H9 (cell line): Measurements from ENCODE around the gene TOP1. TPM values are rescaled to one million over a fixed set of nuclear protein-coding genes. Genes with fewer than 3 reads are reported as not detected.

ENCODE experiments used
- DNase-seq: peaks from one replicate; pipeline ENCODE4 v3.0.0-alpha.2; 2017
- H2AFZ ChIP-seq: one replicate; pipeline ENCODE4 v1.6.1; 2013; ENCODE audit warnings: mild to moderate bottlenecking, low read length, control low read depth, moderate library complexity
- H2AK5ac ChIP-seq: 2 replicates; pipeline ENCODE4 v1.6.1; 2013; ENCODE audit warnings: low read length, control low read depth, mixed read lengths; ENCODE audit not compliant: insufficient read length
- H2BK120ac ChIP-seq: one replicate; pipeline ENCODE4 v1.6.1; 2013; ENCODE audit warnings: low read depth, mild to moderate bottlenecking, low read length, control low read depth, inconsistent platforms; ENCODE audit not compliant: poor library complexity, severe bottlenecking
- H2BK12ac ChIP-seq: 2 replicates; pipeline ENCODE4 v1.6.1; 2013; ENCODE audit warnings: low read length, control low read depth, mixed read lengths, low read depth; ENCODE audit not compliant: insufficient read length
- H2BK15ac ChIP-seq: 2 replicates; pipeline ENCODE4 v1.6.1; 2013; ENCODE audit warnings: low read depth, low read length, control low read depth
- H2BK20ac ChIP-seq: one replicate; pipeline ENCODE4 v1.6.1; 2013; ENCODE audit warnings: low read depth, mild to moderate bottlenecking, low read length, control low read depth, inconsistent platforms; ENCODE audit not compliant: poor library complexity, severe bottlenecking
- H2BK5ac ChIP-seq: 2 replicates; pipeline ENCODE4 v1.6.1; 2013; ENCODE audit warnings: low read length, control low read depth, mixed read lengths; ENCODE audit not compliant: insufficient read length
- H3K14ac ChIP-seq: 2 replicates; pipeline ENCODE4 v1.6.1; 2013; ENCODE audit warnings: low read length, control low read depth; ENCODE audit not compliant: insufficient read depth
- H3K18ac ChIP-seq: 2 replicates; pipeline ENCODE4 v1.6.1; 2013; ENCODE audit warnings: low read depth, mild to moderate bottlenecking, mixed read lengths, low read length, control low read depth; ENCODE audit not compliant: insufficient read length
- H3K23ac ChIP-seq: 2 replicates; pipeline ENCODE4 v1.6.1; 2013; ENCODE audit warnings: low read length, control low read depth, mixed read lengths, low read depth; ENCODE audit not compliant: insufficient read length
- H3K23me2 ChIP-seq: 2 replicates; pipeline ENCODE4 v1.6.1; 2013; ENCODE audit warnings: low read depth, mild to moderate bottlenecking, mixed read lengths, low read length, control low read depth; ENCODE audit not compliant: insufficient read length, poor library complexity, severe bottlenecking
- H3K27ac ChIP-seq: 2 replicates; pipeline ENCODE4 v1.5.1; 2013; ENCODE audit warnings: low read length, control low read depth, mixed read lengths, low read depth; ENCODE audit not compliant: insufficient read length
- H3K27me3 ChIP-seq: 2 replicates; pipeline ENCODE4 v1.6.1; 2013; ENCODE audit warnings: low read length, control low read depth, inconsistent platforms; ENCODE audit not compliant: insufficient read depth
- H3K4ac ChIP-seq: 2 replicates; pipeline ENCODE4 v1.6.1; 2013; ENCODE audit warnings: low read depth, mild to moderate bottlenecking, control low read depth, inconsistent platforms, low read length, moderate library complexity
- H3K4me1 ChIP-seq: 2 replicates; pipeline ENCODE4 v1.6.1; 2013; ENCODE audit warnings: low read length, control low read depth, inconsistent platforms; ENCODE audit not compliant: insufficient read depth
- H3K4me2 ChIP-seq: 2 replicates; pipeline ENCODE4 v1.6.1; 2013; ENCODE audit warnings: low read length, control low read depth, mixed read lengths; ENCODE audit not compliant: insufficient read length, insufficient read depth
- H3K56ac ChIP-seq: 2 replicates; pipeline ENCODE4 v1.6.1; 2013; ENCODE audit warnings: low read depth, mild to moderate bottlenecking, mixed read lengths, low read length, control low read depth; ENCODE audit not compliant: insufficient read length
- H3K79me1 ChIP-seq: 2 replicates; pipeline ENCODE4 v1.6.1; 2013; ENCODE audit warnings: low read depth, mild to moderate bottlenecking, moderate library complexity, low read length, control low read depth, inconsistent platforms; ENCODE audit not compliant: insufficient read depth, poor library complexity, severe bottlenecking
- H3K79me2 ChIP-seq: 2 replicates; pipeline ENCODE4 v1.6.1; 2013; ENCODE audit warnings: low read length, control low read depth, inconsistent platforms; ENCODE audit not compliant: insufficient read depth
- H3K9ac ChIP-seq: 2 replicates; pipeline ENCODE4 v1.6.1; 2013; ENCODE audit warnings: low read length, control low read depth, mixed read lengths; ENCODE audit not compliant: insufficient read length; ENCODE audit errors: extremely low read depth
- H3K9me3 ChIP-seq: one replicate; pipeline ENCODE4 v1.6.1; 2013; ENCODE audit warnings: low read depth, low read length, inconsistent platforms; ENCODE audit not compliant: control insufficient read depth
- H3T11ph ChIP-seq: one replicate; pipeline ENCODE4 v1.6.1; 2013; ENCODE audit warnings: mild to moderate bottlenecking, low read length, control low read depth, inconsistent platforms
- H4K20me1 ChIP-seq: one replicate; pipeline ENCODE4 v1.6.1; 2013; ENCODE audit not compliant: control insufficient read depth, insufficient read length, insufficient read depth
- H4K5ac ChIP-seq: 2 replicates; pipeline ENCODE4 v1.6.1; 2013; ENCODE audit warnings: low read depth, mild to moderate bottlenecking, mixed read lengths, low read length, control low read depth; ENCODE audit not compliant: insufficient read length
- H4K8ac ChIP-seq: replicated peaks from 2 replicates; pipeline ENCODE4 v1.6.1; 2013; ENCODE audit warnings: low read length, control low read depth, mixed read lengths, low read depth; ENCODE audit not compliant: insufficient read length
- H4K91ac ChIP-seq: 2 replicates; pipeline ENCODE4 v1.6.1; 2013; ENCODE audit warnings: low read depth, mild to moderate bottlenecking, moderate library complexity, mixed read lengths, low read length, control low read depth; ENCODE audit not compliant: insufficient read length
- H3K27ac Mint-ChIP-seq, 3 experiments: 2 replicates in 2 of 3; 3 replicates in 1 of 3; pipeline ENCODE4 v1.8.0; 2020 to 2021; ENCODE audit warnings: mixed read lengths in 3 of 3, mild to moderate bottlenecking in 1 of 3, moderate library complexity in 1 of 3
- H3K27me3 Mint-ChIP-seq: 2 replicates; pipeline ENCODE4 v1.8.0; 2021; ENCODE audit warnings: low read depth, mild to moderate bottlenecking, moderate library complexity, mixed read lengths
- H3K36me3 Mint-ChIP-seq, 3 experiments: 2 replicates in 2 of 3; 3 replicates in 1 of 3; pipeline ENCODE4 v1.8.0; 2020 to 2021; ENCODE audit warnings: low read depth in 3 of 3, mixed read lengths in 3 of 3; ENCODE audit not compliant: insufficient read depth in 1 of 3
- H3K4me1 Mint-ChIP-seq, 2 experiments: 2 replicates each; pipeline ENCODE4 v1.8.0; 2020; ENCODE audit warnings: mixed read lengths in 2 of 2
- H3K4me3 Mint-ChIP-seq, 2 experiments: 2 replicates in 1 of 2; 3 replicates in 1 of 2; pipeline ENCODE4 v1.8.0; 2020 to 2021; ENCODE audit warnings: mild to moderate bottlenecking in 2 of 2, mixed read lengths in 2 of 2, moderate library complexity in 1 of 2
- H3K9me3 Mint-ChIP-seq, 2 experiments: 2 replicates in 1 of 2; 3 replicates in 1 of 2; pipeline ENCODE4 v1.8.0; 2020; ENCODE audit warnings: mild to moderate bottlenecking in 2 of 2, mixed read lengths in 2 of 2, moderate library complexity in 1 of 2
- CTCF ChIP-seq: fragments of 200-600 bp; sonication (generic); conservative IDR thresholded peaks from 3 replicates; pipeline ENCODE4 v1.8.0; 2021; ENCODE audit warnings: antibody characterized with exemption, mild to moderate bottlenecking
- WGBS: extraction: QIAGEN DNeasy Blood & Tissue Kit; methylation state at CpG from one replicate; pipeline ENCODE4 v1.1.7; 2013; ENCODE audit warnings: missing lambda C conversion rate, low lambda C conversion rate, mixed read lengths; ENCODE audit not compliant: insufficient read length; ENCODE audit errors: extremely low coverage; 5-methylcytosine and 5-hydroxymethylcytosine counted together
- total RNA-seq: library from RNA; stranded (reverse); gene quantifications from 2 replicates; pipeline ENCODE4 v1.2.1, GENCODE V29; 2021

Gene TOP1
- total RNA-seq, 1 experiment from 2014 or later = 96.4 TPM

GRCh38 chr20:41045671-41046070 lies 17.0 kb downstream of the TOP1 start:
- Histone ChIP-seq H3K23ac (no peak overlapping the region), H4K8ac (no peak overlapping the region), H2BK12ac (no peak overlapping the region), H3K27ac (no peak overlapping the region), H3K18ac (no peak overlapping the region), H2BK15ac (no peak overlapping the region), H4K91ac (no peak overlapping the region), H3K27me3 (no peaks in the 10 kb centered on the region), H3T11ph (no peak overlapping the region), H3K56ac (no peak overlapping the region), H3K79me1 (peaks cover 5% of the 10 kb centered on the region), H2AK5ac (no peak overlapping the region), H2BK5ac (no peak overlapping the region), H4K20me1 (peaks cover 2% of the 10 kb centered on the region), H2AFZ (no peak overlapping the region), H4K5ac (no peak overlapping the region), H2BK120ac (no peak overlapping the region), H3K79me2 (peaks cover 34% of the 10 kb centered on the region; the same call in 1 of the 2 replicates), H3K9me3 (no peaks in the 10 kb centered on the region), H2BK20ac (no peak overlapping the region), H3K4me2 (no peak overlapping the region), H3K14ac (no peak overlapping the region), H3K9ac (no peak overlapping the region), H3K23me2 (no peaks in the 10 kb centered on the region), H3K4me1 (peaks cover 16% of the 10 kb centered on the region; the same call in 1 of the 2 replicates), H3K4ac (no peak overlapping the region)
- H3K27ac Mint-ChIP-seq = no peak overlapping the region
- no peaks in the 10 kb centered on the region for H3K27me3 Mint-ChIP-seq
- no peak overlapping the region for H3K4me3 Mint-ChIP-seq
- no peak for DNase-seq
- H3K9me3 Mint-ChIP-seq = no peaks in the 10 kb centered on the region
- H3K4me1 Mint-ChIP-seq = peaks cover 59 to 62% of the 10 kb centered on the region in 2 experiments
- WGBS = no CpG with 5 or more reads among the region's 2 CpGs
- no peak for TF ChIP-seq CTCF
- H3K36me3 Mint-ChIP-seq = peaks cover 0 to 13% (median 0%) of the 10 kb centered on the region in 3 experiments; a peak in 3 of 7 replicates
